BJ (cell line): ENCODE measurements around the gene DAB1. TPM values are rescaled to one million over a fixed set of nuclear protein-coding genes. Genes with fewer than 3 reads are reported as not detected.

Experiments used
- CTCF ChIA-PET: fragments of 350-600 bp; formaldehyde crosslinking; extraction: SDS; loops from one replicate; lab custom pipeline; 2021; ENCODE audit warnings: antibody characterized with exemption, inconsistent platforms; lab: Yijun Ruan, JAX
- POLR2A ChIA-PET: fragments of 300-600 bp; sonication (Branson Sonifier 250); formaldehyde crosslinking; extraction: SDS; loops from one replicate; lab custom pipeline; 2021; ENCODE audit warnings: antibody characterized with exemption; lab: Charles Lee
- DNase-seq: peaks from one replicate; pipeline ENCODE4 v3.0.0-alpha.2; 2011; ENCODE audit warnings: low read depth
- H3K27me3 ChIP-seq: 2 replicates; pipeline ENCODE4 v1.6.0; 2011; ENCODE audit warnings: low read length; ENCODE audit not compliant: control insufficient read depth, insufficient read depth
- H3K36me3 ChIP-seq: 2 replicates; pipeline ENCODE4 v1.5.1; 2011; ENCODE audit warnings: low read length; ENCODE audit not compliant: control insufficient read depth, insufficient read depth
- H3K4me3 ChIP-seq: 2 replicates; pipeline ENCODE4 v1.5.1; 2011; ENCODE audit warnings: low read depth, mild to moderate bottlenecking, control low read depth, low read length
- CTCF ChIP-seq: IDR thresholded peaks from 2 replicates; pipeline ENCODE4 v1.5.1; 2011; ENCODE audit warnings: low read depth, mild to moderate bottlenecking, control low read depth, inconsistent platforms, low read length, moderate library complexity; ENCODE audit not compliant: insufficient read depth
- polyA plus RNA-seq: library from polyadenylated mRNA; depleted of rRNA; stranded (reverse); fragments of >200 nt; gene quantifications from 2 replicates; pipeline ENCODE4 v1.2.3, GENCODE V29; 2011

Gene DAB1
- polyA plus RNA-seq, 1 experiment: 0.91 TPM

DNA sequence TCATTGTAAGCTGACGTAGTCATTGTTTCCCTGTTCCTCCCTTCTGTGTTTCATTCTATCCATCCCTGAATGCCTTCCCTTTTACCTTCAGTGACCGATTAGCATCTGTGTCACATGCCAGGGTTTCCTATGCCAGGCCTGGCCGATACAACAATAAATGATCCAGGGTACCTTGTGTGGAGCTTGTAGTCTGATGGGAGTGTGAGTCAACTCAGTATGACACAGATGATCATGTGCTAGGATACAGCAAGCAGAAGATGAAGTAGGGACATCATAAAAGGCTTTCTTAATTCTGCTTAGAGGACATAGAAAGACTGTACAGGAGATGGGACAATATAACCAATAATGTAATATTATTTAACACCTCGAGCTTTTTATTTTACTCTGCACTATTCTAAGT is 294.0 kb downstream of the DAB1 start:
- POLR2A ChIA-PET: no interaction called here
- CTCF ChIA-PET: no interaction called here
- no peaks in the 10 kb centered on the region for H3K36me3 ChIP-seq
- H3K4me3 ChIP-seq: no peak overlapping the region
- no peak for DNase-seq
- H3K27me3 ChIP-seq: no peaks in the 10 kb centered on the region
- TF ChIP-seq CTCF: no peak

DNA sequence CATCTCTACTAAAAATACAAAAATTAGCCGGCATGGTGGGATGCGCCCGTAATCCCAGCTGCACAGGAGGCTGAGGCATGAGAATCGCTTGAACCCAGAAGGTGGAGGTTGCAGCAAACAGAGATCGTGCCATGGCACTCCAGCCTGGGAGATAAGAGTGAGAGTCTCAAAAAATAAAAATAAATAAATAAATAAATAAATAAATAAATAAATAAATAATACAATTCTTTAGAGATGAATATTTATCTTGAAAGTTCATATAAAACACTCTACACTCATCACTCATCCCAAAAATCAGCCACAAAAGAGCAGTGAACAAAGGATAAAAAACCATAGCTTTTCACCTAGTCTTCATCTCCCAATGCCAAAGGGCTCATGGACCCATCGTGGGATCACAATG is 295.9 kb downstream of the DAB1 start:
- POLR2A ChIA-PET: no interaction called here
- no peak for TF ChIP-seq CTCF
- no peak overlapping the region for H3K4me3 ChIP-seq
- H3K27me3 ChIP-seq: no peaks in the 10 kb centered on the region
- CTCF ChIA-PET: no interaction called here
- DNase-seq: no peak
- H3K36me3 ChIP-seq: no peaks in the 10 kb centered on the region

DNA sequence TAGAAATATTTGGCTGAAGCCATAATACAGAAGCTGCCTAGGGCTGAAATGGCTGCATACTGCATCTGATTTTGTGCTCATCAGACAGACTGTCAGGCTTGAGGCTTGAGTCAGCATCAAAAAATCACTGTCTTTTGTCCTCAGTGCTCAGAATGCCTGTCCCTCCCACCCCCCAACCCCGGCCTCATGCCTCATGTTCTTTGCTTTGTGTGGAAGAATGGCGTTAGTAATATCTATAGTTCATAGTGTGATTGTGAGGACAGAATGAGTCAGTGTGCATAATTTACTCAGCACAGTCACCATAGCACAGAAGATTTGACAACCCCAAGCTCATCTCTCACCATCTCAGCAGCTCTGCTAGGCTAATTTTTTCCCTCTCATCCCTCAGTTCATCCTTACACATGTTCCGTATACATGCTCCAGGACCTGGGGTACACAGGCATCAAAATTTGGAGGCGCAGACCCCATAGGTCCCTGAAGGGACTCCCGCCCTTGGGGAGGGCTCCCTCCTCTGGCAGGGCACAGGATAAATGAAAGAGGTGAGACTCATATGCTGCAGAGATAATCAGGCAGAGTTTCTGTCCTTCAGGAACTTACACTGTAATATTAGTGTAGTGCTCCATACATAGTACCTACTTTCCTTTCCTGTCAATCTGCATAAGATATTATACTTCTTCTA is 299.0 kb downstream of the DAB1 start:
- POLR2A ChIA-PET: no interaction called here
- 0 out of 2 replicates have a peak, but pooled peaks have one; percentile 7 for TF ChIP-seq CTCF
- Histone ChIP-seq H3K4me3 (no peak overlapping the region), H3K36me3 (no peaks in the 10 kb centered on the region), H3K27me3 (no peaks in the 10 kb centered on the region)
- CTCF ChIA-PET: interaction anchor here (0.8 kb wide), 1 partner anchor 10 kb away, joined by 3 read pairs; no protein-coding TSS in a partner anchor
- no peak for DNase-seq

- no peak for TF ChIP-seq CTCF
- ChIA-PET POLR2A (no interaction called here), CTCF (interaction anchor here (0.8 kb wide), 1 partner anchor 11 kb away, joined by 3 read pairs; no protein-coding TSS in a partner anchor)
- no peak overlapping the region for H3K4me3 ChIP-seq
- H3K36me3 ChIP-seq: no peaks in the 10 kb centered on the region
- no peaks in the 10 kb centered on the region for H3K27me3 ChIP-seq
- no peak for DNase-seq
These were observed 299.7 kb downstream of the DAB1 start for GRCh38 chr1:57124170-57124569.

- ChIA-PET CTCF (no interaction called here), POLR2A (no interaction called here)
- TF ChIP-seq CTCF: no peak
- H3K4me3 ChIP-seq: no peak overlapping the region
- no peaks in the 10 kb centered on the region for H3K27me3 ChIP-seq
- no peak for DNase-seq
- no peaks in the 10 kb centered on the region for H3K36me3 ChIP-seq
These were observed 301.8 kb downstream of the DAB1 start for GRCh38 chr1:57122031-57122430.
